ENCODE measurements around the gene SNAPC1. TPM values are rescaled to one million over a fixed set of nuclear protein-coding genes. Genes with fewer than 3 reads are reported as not detected.

The SNAPC1 gene
- total RNA-seq, 1 experiment from 2014 or later = 11.6 TPM

GRCh38 chr14:61759878-61760277 is 2.3 kb upstream of the SNAPC1 start:
- Histone ChIP-seq H3K4me3 (ENCODE audit: insufficient read depth, low read depth, low read length) (no peak overlapping the region), H3K27me3 (ENCODE audit: control insufficient read depth, insufficient read depth, low read length) (no peaks in the 10 kb centered on the region), H3K36me3 (replicated peaks; ENCODE audit: control insufficient read depth, insufficient read depth, low read length) (no peaks in the 10 kb centered on the region)
- no peak for DNase-seq

GRCh38 chr14:61761557-61761956 is 663 bp upstream of the SNAPC1 start:
- DNase-seq = no peak
- Histone ChIP-seq H3K4me3 (ENCODE audit: insufficient read depth, low read depth, low read length) (peak overlapping the region; percentile 25), H3K36me3 (replicated peaks; ENCODE audit: control insufficient read depth, insufficient read depth, low read length) (no peaks in the 10 kb centered on the region), H3K27me3 (ENCODE audit: control insufficient read depth, insufficient read depth, low read length) (no peaks in the 10 kb centered on the region)

- peaks cover 2% of the 10 kb centered on the region for H3K36me3 ChIP-seq (replicated peaks; ENCODE audit: control insufficient read depth, insufficient read depth, low read length)
- no peak overlapping the region for H3K4me3 ChIP-seq (ENCODE audit: insufficient read depth, low read depth, low read length)
- H3K27me3 ChIP-seq (ENCODE audit: control insufficient read depth, insufficient read depth, low read length) = no peaks in the 10 kb centered on the region
- DNase-seq = no peak
Measured at GRCh38 chr14:61764342-61765122, 2.3 kb downstream of the SNAPC1 start.

DNA sequence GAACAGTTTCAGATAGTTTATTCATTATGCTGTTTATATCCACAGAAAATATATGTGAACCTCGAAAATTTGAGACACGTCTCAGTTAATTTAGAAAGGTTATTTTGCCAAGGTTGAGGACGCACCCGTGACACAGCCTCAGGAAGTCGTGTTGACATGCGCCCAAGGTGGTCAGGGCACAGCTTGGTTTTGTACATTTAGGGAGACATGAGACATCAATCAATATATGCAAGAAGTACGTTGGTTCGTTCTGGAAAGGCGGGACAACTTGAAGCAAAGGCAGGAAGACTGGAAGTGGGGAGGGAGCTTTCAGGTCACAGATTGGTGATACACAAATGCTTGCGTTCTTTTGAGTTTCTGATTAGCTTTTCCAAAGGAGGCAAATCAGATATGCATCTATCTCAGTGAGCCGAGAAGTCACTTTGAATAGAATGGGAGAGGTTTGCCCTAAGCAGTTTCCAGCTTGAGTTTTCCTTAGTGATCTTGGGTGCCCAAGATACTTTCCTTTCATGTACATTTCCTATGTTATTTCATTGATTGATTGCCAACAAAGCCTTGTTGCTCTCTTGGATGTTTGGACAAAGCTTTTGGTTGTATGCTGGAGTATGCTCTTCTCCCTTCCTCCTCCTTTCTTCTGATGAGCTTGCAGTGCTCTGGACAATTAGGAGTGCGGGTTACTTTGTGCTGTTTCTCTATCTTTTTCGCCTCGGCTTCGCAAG is 3.2 kb downstream of the SNAPC1 start:
- Histone ChIP-seq H3K4me3 (ENCODE audit: insufficient read depth, low read depth, low read length) (no peak overlapping the region), H3K36me3 (replicated peaks; ENCODE audit: control insufficient read depth, insufficient read depth, low read length) (peaks cover 9% of the 10 kb centered on the region), H3K27me3 (ENCODE audit: control insufficient read depth, insufficient read depth, low read length) (no peaks in the 10 kb centered on the region)
- DNase-seq = no peak

DNA sequence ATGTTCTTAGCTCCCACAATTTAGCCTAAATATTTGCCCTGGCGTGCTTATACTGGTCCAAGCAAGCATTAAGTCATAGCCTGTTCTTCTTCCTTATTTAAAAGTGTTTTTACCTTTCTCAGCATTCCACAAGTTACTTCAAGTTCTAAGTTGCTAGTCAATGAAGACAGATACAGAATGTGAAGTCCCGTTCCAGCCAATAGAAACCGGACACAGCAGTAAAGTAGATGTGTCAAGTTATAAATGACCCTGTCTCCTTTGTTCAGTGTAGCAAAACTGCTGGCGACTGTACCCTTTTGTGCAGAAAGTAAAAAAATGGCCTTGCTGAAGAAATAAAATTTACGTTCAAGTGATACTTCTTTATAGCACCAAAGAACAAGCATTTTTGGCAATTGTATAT is 3.9 kb downstream of the SNAPC1 start:
- H3K36me3 ChIP-seq (replicated peaks; ENCODE audit: control insufficient read depth, insufficient read depth, low read length) = peaks cover 9% of the 10 kb centered on the region
- H3K27me3 ChIP-seq (ENCODE audit: control insufficient read depth, insufficient read depth, low read length) = no peaks in the 10 kb centered on the region
- no peak for DNase-seq
- H3K4me3 ChIP-seq (ENCODE audit: insufficient read depth, low read depth, low read length) = no peak overlapping the region

DNA sequence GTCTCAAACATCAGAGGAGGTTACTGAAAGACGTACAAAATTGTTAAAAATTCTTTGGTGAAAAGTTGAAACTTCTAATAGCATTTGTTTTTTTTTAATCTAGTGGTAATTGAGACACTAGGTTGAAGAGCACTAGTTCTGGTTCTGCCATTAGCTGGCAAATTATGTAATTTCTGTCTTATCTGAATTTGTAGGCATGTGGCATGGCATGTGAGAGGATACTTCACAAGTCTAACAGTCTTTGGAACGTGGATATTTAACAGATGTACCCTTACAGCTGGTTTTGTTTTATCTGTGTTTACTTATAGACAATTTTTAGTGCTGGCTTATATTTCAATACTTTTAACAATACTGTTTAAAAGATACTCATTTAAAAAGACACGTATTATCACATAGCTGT is 6.0 kb downstream of the SNAPC1 start:
- Histone ChIP-seq H3K4me3 (ENCODE audit: insufficient read depth, low read depth, low read length) (no peak overlapping the region), H3K27me3 (ENCODE audit: control insufficient read depth, insufficient read depth, low read length) (no peaks in the 10 kb centered on the region), H3K36me3 (replicated peaks; ENCODE audit: control insufficient read depth, insufficient read depth, low read length) (peaks cover 9% of the 10 kb centered on the region)
- no peak for DNase-seq

GRCh38 chr14:61769893-61770292 is 7.7 kb downstream of the SNAPC1 start:
- no peak for DNase-seq
- Histone ChIP-seq H3K4me3 (ENCODE audit: insufficient read depth, low read depth, low read length) (no peak overlapping the region), H3K36me3 (replicated peaks; ENCODE audit: control insufficient read depth, insufficient read depth, low read length) (peaks cover 10% of the 10 kb centered on the region), H3K27me3 (ENCODE audit: control insufficient read depth, insufficient read depth, low read length) (no peaks in the 10 kb centered on the region)

GRCh38 chr14:61774861-61775260 is 12.6 kb downstream of the SNAPC1 start:
- DNase-seq = no peak
- Histone ChIP-seq H3K4me3 (ENCODE audit: insufficient read depth, low read depth, low read length) (no peak overlapping the region), H3K36me3 (replicated peaks; ENCODE audit: control insufficient read depth, insufficient read depth, low read length) (peaks cover 11% of the 10 kb centered on the region), H3K27me3 (ENCODE audit: control insufficient read depth, insufficient read depth, low read length) (no peaks in the 10 kb centered on the region)

- DNase-seq = no peak
- H3K36me3 ChIP-seq (replicated peaks; ENCODE audit: control insufficient read depth, insufficient read depth, low read length) = peaks cover 13% of the 10 kb centered on the region
- H3K4me3 ChIP-seq (ENCODE audit: insufficient read depth, low read depth, low read length) = no peak overlapping the region
- no peaks in the 10 kb centered on the region for H3K27me3 ChIP-seq (ENCODE audit: control insufficient read depth, insufficient read depth, low read length)
Measured at GRCh38 chr14:61780125-61780524, 17.9 kb downstream of the SNAPC1 start.

GRCh38 chr14:61797309-61797708 is 35.1 kb downstream of the SNAPC1 start:
- Histone ChIP-seq H3K36me3 (replicated peaks; ENCODE audit: control insufficient read depth, insufficient read depth, low read length) (no peaks in the 10 kb centered on the region; the same call in none of the 2 replicates), H3K4me3 (ENCODE audit: insufficient read depth, low read depth, low read length) (no peak overlapping the region), H3K27me3 (ENCODE audit: control insufficient read depth, insufficient read depth, low read length) (no peaks in the 10 kb centered on the region)
- DNase-seq = no peak

DNA sequence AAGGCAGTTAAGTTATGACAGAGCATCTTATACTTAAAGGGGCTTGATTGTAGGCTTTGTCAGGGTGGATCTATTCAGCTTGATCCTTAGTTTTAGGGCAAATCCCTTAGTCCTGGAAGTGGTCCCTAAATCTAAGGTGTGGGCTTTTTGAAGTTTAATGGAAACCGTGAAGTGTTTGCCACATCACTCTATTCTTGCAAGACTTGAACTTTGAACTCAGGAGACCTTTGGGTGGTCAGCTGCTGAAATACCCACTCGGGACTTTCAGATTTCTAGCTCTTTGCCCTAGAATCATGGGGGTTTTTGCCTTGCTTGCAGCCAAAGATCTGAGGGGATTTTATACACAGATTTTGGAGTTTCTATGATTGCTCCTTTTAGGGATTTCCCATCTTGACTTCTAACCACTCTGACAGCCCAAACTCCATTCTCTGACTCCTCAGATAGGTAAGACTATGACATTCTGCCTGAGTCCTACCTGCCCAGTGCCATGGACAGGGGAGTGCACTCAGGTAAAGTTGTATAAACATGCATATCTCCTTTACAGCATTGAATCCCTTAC is 39.9 kb downstream of the SNAPC1 start:
- Histone ChIP-seq H3K4me3 (ENCODE audit: insufficient read depth, low read depth, low read length) (no peak overlapping the region), H3K27me3 (ENCODE audit: control insufficient read depth, insufficient read depth, low read length) (no peaks in the 10 kb centered on the region), H3K36me3 (replicated peaks; ENCODE audit: control insufficient read depth, insufficient read depth, low read length) (no peaks in the 10 kb centered on the region)
- DNase-seq = no peak

DNA sequence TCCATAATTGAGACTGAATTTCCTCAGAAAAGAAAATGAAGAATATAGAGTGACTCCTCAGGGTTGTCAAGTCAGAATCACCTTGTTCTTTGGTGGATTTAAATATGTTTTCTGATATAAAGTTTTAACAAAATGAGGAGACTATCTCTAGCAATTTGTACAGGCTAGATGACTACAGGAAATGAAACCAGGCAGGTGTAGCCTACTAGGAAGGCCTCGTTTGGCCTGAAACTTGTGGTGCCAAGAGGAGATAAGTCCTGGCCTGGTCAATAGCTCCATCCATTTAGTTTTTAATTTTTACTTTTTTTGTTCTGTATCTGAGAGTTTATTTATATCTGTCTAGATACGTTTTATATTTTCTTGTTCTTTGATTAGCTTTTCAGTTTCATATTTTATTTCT is 41.5 kb downstream of the SNAPC1 start:
- no peak for DNase-seq
- H3K4me3 ChIP-seq (ENCODE audit: insufficient read depth, low read depth, low read length) = no peak overlapping the region
- no peaks in the 10 kb centered on the region for H3K36me3 ChIP-seq (replicated peaks; ENCODE audit: control insufficient read depth, insufficient read depth, low read length)
- no peaks in the 10 kb centered on the region for H3K27me3 ChIP-seq (ENCODE audit: control insufficient read depth, insufficient read depth, low read length)

- Histone ChIP-seq H3K4me3 (ENCODE audit: insufficient read depth, low read depth, low read length) (no peak overlapping the region), H3K27me3 (ENCODE audit: control insufficient read depth, insufficient read depth, low read length) (no peaks in the 10 kb centered on the region; the same call in 1 of the 2 replicates), H3K36me3 (replicated peaks; ENCODE audit: control insufficient read depth, insufficient read depth, low read length) (no peaks in the 10 kb centered on the region)
- DNase-seq = no peak
Measured at GRCh38 chr14:61805451-61805850, 43.2 kb downstream of the SNAPC1 start.

- peaks cover 39% of the 10 kb centered on the region for H3K27me3 ChIP-seq (ENCODE audit: control insufficient read depth, insufficient read depth, low read length)
- DNase-seq = peak; percentile 68
- H3K4me3 ChIP-seq (ENCODE audit: insufficient read depth, low read depth, low read length) = peak overlapping the region; percentile 65
- H3K36me3 ChIP-seq (replicated peaks; ENCODE audit: control insufficient read depth, insufficient read depth, low read length) = no peaks in the 10 kb centered on the region
Measured at GRCh38 chr14:61811882-61812346, 49.7 kb downstream of the SNAPC1 start.
